ENCODE results near the gene PROX2. TPM values are rescaled to one million over a fixed set of nuclear protein-coding genes. Genes with fewer than 3 reads are reported as not detected.

Gene PROX2
- total RNA-seq, 1 donor from 2014 or later, result not detected

- no peak for DNase-seq (ENCODE audit: low read depth in 2 of 2)
Observed at GRCh38 chr14:74909501-74909900, 33.6 kb upstream of the PROX2 start.

GRCh38 chr14:74908861-74909341, 33.0 kb upstream of the PROX2 start:
- DNase-seq (ENCODE audit: low read depth in 2 of 2), result peak in 1 of 2 donors; percentile 42

DNA sequence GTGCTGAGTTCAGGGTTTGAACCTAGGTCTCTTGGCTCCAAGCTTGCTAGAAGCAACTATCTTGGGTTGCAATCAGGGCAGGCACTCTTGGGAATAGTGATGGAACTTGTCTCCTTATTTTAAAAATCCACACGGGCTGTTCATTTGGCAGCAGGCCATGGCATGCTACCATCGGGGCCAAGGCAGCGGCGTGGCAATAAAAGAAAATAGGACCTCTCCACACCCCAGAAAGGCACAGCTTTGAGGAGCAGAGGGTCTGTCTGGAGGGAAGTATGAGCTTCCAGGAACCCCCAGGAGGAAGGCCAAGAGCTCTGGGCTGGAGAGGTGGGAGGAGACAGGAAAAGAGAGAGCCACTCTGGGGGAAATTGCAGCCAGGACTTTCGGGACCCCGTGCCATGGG, 31.8 kb upstream of the PROX2 start:
- DNase-seq (ENCODE audit: low read depth in 2 of 2), result no peak

GRCh38 chr14:74906925-74907521, 31.1 kb upstream of the PROX2 start:
- peak in 1 of 2 donors; percentile 40 for DNase-seq (ENCODE audit: low read depth in 2 of 2)

- DNase-seq (ENCODE audit: low read depth in 2 of 2), result peak; percentile 50 to 73
Observed at GRCh38 chr14:74905595-74906142, 29.7 kb upstream of the PROX2 start.

DNA sequence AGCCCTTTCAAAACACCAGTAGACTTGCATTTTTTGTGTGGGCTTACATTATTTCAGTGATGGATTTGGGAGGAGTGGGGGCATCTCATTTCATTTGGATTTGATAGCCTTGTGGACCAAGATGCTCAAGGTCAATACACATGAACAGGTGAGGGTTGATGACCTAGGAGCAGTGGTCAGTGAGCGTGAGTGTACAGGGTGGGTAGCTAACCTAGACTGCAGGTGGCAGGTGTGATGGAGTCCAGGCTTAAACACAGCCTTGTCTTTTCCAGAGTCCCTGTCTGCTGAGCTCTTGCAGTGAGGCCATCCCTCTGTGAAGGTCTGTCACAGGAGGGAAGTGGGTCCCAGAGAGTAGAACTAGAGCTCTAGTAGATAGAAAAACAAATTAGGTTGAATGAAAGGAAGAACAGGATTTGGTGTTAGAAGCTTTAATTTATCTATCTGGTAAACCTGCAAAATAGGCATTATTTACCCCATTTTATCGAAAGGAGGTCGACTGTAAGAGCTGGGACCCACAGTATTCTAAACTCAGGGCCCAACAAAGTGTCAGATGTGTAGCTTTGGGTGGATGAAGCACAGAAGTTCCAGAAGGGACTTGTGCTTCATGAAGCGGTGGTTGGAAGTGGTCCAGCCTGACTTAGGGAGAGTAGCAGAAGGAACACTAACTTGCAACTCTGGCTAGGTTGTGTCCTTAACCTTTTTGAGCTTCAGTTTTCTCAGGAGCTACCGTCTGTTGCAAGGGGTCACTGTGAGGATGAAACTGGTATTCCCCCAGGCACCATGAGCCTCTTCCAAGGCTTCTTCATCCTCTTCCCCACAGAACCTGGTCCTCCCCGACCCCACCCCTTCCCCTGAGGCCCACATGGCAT, 28.9 kb upstream of the PROX2 start:
- DNase-seq (ENCODE audit: low read depth in 2 of 2), result no peak

DNA sequence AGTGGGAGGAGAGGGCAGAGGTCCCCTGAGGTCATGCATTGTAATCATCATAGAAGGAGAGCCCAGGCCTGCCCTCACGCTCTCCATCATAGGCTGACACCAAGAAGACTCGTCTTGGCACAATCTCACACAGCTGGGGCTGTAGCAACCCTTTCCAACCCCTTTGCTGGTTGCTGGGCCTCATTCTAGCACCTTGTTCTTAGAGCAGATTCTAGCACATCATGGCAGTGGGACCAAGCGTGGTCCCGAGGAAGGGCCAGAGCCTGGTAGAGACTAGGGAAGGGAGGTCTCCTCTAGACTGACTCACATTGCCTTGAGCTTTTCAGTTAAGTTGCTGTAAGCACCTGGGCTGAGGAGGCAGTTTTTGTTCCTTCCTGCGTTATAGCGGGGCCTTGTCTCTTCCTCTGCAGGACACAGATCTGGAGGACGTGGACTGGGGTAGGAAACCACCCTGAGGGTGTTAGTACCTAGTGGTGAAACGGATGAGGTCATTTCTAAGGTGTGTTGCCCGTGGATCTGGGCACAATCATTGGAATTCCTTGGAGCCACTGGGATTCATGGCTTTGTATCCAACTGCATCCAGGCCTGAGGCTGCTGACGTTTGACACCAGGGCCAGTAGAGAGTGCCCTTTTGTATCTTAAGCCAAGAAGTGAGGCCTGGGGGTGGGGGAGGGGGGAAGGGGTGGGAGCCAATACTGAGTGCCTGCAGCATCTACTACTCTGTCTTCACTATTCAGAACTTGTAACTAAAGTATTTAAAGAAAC, 27.2 kb upstream of the PROX2 start:
- DNase-seq (ENCODE audit: low read depth in 2 of 2), result no peak

DNA sequence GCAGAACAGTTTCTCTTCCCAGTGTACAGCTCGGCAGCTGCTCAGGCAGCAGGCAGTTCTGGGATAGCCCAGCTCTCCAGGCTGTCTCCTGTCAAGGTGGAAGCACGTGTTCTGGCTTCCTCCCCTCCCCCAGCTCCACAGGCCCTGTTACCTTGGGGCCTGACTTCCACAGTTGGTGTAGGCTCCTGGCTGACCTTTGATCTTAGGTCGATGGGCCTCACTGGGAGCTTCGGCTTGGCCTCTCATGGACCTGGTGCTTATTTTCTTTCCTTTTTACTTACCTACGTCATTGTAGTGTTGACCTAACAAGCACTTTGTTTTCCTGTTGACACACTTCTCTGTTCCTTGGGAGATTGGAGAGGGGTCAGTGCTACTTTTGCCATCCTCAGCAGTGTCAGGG, 22.7 kb upstream of the PROX2 start:
- DNase-seq (ENCODE audit: low read depth in 2 of 2), result no peak

- DNase-seq (ENCODE audit: low read depth in 2 of 2), result no peak
Observed at GRCh38 chr14:74898083-74898482, 22.1 kb upstream of the PROX2 start.

DNA sequence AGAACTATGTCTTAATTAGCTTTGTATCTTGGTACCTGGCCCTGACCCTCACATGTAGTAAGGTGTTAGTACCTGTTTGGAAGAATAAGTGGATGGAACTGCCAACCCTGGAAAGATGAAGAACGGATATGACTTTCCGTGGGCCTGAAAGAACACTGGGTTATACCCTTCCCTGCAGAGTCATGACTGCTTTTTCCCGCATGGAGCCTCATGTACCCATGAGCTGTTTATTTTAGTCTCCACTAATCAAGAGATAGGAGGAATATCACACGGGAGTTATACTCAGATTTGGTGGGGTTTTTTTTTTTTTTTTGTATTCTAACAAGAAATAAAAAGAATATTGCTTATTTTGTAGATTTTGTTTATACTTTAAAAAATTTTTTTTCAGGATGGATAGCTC, 21.7 kb upstream of the PROX2 start:
- no peak for DNase-seq (ENCODE audit: low read depth in 2 of 2)

GRCh38 chr14:74896400-74896799, 20.5 kb upstream of the PROX2 start:
- DNase-seq (ENCODE audit: low read depth in 2 of 2), result no peak

DNA sequence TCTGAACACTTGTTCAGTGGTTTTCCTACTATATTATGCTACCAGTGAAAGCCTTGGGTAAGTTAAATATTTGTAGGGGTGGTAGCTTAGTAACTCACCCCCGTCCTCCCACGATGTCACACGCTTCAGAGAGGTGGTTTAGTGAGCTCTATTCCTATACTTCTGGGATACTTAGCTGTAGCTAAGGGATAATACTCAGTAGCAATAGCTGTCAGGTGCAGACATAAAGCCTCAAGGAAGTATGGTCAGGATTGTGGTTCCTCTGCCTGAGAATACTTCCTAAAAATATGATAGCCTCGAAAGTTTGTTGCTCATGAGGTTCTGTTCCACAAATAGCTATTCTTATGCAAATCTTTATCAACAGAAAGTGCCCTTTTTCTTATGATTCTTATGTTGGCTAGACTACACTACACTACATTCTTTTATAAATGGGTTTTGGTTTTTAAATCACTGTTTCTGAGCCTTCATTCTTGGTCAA, 17.7 kb upstream of the PROX2 start:
- DNase-seq (ENCODE audit: low read depth in 2 of 2), result no peak

- DNase-seq (ENCODE audit: low read depth in 2 of 2), result no peak
Observed at GRCh38 chr14:74892745-74893144, 16.8 kb upstream of the PROX2 start.

DNA sequence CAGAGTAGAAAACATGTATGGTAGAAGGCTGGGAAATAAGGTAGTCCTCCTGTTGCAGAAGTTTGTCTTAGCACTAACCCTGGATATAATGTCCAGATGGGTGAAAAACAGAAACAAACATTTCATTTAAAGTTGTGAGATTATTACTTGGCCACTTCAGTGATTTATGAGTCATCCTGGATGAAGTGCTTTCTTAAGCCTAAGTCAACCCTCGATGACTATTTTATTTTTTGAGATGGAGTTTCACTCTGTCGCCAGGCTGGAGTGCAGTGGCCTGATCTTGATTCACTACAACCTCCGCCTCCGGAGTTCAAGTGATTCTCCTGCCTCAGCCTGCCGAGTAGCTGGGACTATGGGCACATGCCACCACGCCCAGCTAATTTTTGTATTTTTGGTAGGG, 15.9 kb upstream of the PROX2 start:
- no peak for DNase-seq (ENCODE audit: low read depth in 2 of 2)

DNA sequence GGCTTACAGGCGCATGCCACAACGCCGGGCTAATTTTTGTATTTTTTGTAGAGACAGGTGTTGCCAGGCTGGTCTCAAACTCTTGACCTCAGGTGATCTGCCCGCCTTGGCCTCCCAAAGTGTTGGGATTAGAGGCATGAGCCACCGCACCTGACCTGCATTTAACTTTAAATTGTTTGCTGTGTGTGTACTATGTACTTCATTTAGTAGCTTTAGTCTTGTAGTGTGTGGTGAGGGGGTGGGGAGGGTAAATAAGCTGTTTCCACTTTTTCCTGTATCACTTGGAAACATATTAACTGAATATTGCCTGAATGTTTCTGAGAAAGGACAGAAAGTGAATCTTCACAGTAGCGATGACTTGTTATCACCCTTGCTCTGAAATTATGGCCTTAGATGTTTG, 14.3 kb upstream of the PROX2 start:
- DNase-seq (ENCODE audit: low read depth in 2 of 2), result no peak

DNA sequence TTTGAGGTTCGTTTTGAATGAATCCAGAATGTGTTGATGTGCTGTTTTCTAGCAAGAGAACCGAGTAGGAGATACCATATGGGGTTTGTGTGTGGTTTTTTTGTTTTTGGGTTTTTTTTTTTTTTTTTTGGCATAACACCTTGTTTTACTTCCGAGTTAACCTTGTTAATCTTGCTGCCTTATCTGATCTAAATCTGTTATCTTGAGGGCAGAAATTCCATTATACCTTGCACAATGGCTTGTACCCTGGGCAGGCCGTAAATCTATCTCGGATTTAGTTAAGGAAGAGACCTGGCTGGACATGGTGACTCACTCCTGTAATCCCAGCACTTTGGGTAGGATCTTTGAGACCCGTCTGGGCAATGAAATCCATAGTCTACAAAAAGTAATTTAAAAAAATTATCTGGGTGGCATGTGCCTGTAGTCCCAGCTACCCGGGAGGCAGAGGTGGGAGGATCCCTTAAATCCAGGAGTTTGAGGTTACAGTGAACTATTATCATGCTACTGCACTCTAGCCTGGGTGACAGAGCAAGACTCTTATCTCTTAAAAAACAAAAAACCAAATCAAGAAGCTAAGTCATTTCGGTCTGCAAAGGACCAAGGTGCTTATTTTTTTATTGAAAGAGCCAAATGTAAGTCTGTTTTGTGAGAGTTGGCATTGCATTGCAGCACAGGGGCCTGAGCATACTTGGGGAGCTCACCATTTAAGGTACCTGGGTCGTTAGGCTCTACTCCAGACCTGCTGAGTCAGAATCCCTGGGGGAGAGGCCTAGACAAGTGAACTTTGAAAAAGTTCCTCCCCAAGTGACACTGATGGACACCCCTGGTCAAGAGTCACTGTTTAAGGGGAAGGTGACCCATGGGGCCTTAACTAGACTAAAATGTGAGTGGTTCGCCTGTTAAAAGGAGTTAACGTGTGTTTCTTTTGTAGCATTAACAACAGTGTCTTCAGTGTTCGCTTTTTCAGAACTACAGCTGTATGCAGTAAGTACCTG, 12.5 kb upstream of the PROX2 start:
- DNase-seq (ENCODE audit: low read depth in 2 of 2), result no peak

GRCh38 chr14:74886001-74886400, 10.1 kb upstream of the PROX2 start:
- DNase-seq (ENCODE audit: low read depth in 2 of 2), result no peak

GRCh38 chr14:74882103-74882920, 6.4 kb upstream of the PROX2 start:
- peak; percentile 38 to 68 for DNase-seq (ENCODE audit: low read depth in 2 of 2)

- peak; percentile 90 to 91 for DNase-seq (ENCODE audit: low read depth in 2 of 2)
Observed at GRCh38 chr14:74881431-74882102, 5.6 kb upstream of the PROX2 start, which contains the start of gene DLST. Gene DLST (plus strand): TSS chr14:74881916. CDS start chr14:74881954, 38 bp downstream.
